Ishikawa (cell line): ENCODE data around the gene MAP6.

Experiments
- EGR1 ChIP-seq: IDR thresholded peaks from 2 replicates; pipeline ENCODE4 v1.6.1; 2012
- EP300 ChIP-seq: IDR thresholded peaks from 2 replicates; pipeline ENCODE4 v1.6.1; 2012; ENCODE audit warnings: borderline replicate concordance
- MAX ChIP-seq: IDR thresholded peaks from 2 replicates; pipeline ENCODE4 v1.6.1; 2012
- NFIC ChIP-seq: IDR thresholded peaks from 2 replicates; pipeline ENCODE4 v1.6.1; 2012
- RAD21 ChIP-seq: IDR thresholded peaks from 2 replicates; pipeline ENCODE4 v1.6.1; 2012; ENCODE audit warnings: low read depth
- REST ChIP-seq: IDR thresholded peaks from 2 replicates; pipeline ENCODE4 v1.6.1; 2012; ENCODE audit warnings: low read depth, mild to moderate bottlenecking
- TAF1 ChIP-seq: IDR thresholded peaks from 2 replicates; pipeline ENCODE4 v1.6.1; 2012; ENCODE audit warnings: low read depth, mild to moderate bottlenecking
- TCF12 ChIP-seq: IDR thresholded peaks from 2 replicates; pipeline ENCODE4 v1.6.1; 2012; ENCODE audit warnings: low read depth
- TEAD4 ChIP-seq: IDR thresholded peaks from 2 replicates; pipeline ENCODE4 v1.6.1; 2012
- YY1 ChIP-seq: IDR thresholded peaks from 2 replicates; pipeline ENCODE4 v1.6.1; 2012; ENCODE audit warnings: low read depth
- ZBTB7A ChIP-seq: IDR thresholded peaks from 2 replicates; pipeline ENCODE4 v1.6.1; 2012; ENCODE audit warnings: low read depth

GRCh38 chr11:75627906-75628668 lies 40.8 kb downstream of the MAP6 start:
- TF ChIP-seq MAX (no peak), YY1 (no peak), EP300 (no peak), RAD21 (no peak), TCF12 (no peak), TEAD4 (no peak), EGR1 (no peak), TAF1 (no peak), ZBTB7A (no peak), NFIC (no peak), REST (no peak)
